GM23248 (cell line): ENCODE results near the gene UNC5A. TPM values are rescaled to one million over a fixed set of nuclear protein-coding genes. Genes with fewer than 3 reads are reported as not detected.

Experiments used
- DNase-seq: peaks from one replicate; pipeline ENCODE4 v3.0.0-alpha.2; 2015
- H2AFZ ChIP-seq: fragments of 200-600 bp; sonication (generic); 2 replicates; pipeline ENCODE4 v1.6.1; 2016; ENCODE audit warnings: antibody characterized with exemption
- H3F3A ChIP-seq: fragments of 200-600 bp; sonication (generic); 2 replicates; pipeline ENCODE4 v1.6.1; 2016; ENCODE audit warnings: mild to moderate bottlenecking, antibody characterized with exemption, mixed run types; ENCODE audit not compliant: insufficient read depth
- H3K27ac ChIP-seq: fragments of 200-600 bp; sonication (generic); 2 replicates; pipeline ENCODE4 v1.5.1; 2016; ENCODE audit warnings: mild to moderate bottlenecking
- H3K27me3 ChIP-seq: fragments of 200-600 bp; sonication (generic); replicated peaks from 2 replicates; pipeline ENCODE4 v1.6.1; 2016; ENCODE audit warnings: mild to moderate bottlenecking; ENCODE audit not compliant: insufficient read depth
- H3K36me3 ChIP-seq: fragments of 200-600 bp; sonication (generic); 2 replicates; pipeline ENCODE4 v1.6.1; 2016; ENCODE audit warnings: low read depth, mild to moderate bottlenecking
- H3K4me1 ChIP-seq: fragments of 200-600 bp; sonication (generic); 2 replicates; pipeline ENCODE4 v1.6.1; 2016; ENCODE audit warnings: mild to moderate bottlenecking; ENCODE audit not compliant: insufficient read depth
- H3K4me2 ChIP-seq: fragments of 200-600 bp; sonication (generic); one replicate; pipeline ENCODE4 v1.6.1; 2016; ENCODE audit warnings: mild to moderate bottlenecking; ENCODE audit not compliant: unreplicated experiment
- H3K4me3 ChIP-seq: fragments of 200-600 bp; sonication (generic); 2 replicates; pipeline ENCODE4 v1.5.1; 2016; ENCODE audit warnings: mild to moderate bottlenecking
- H3K79me2 ChIP-seq: fragments of 200-600 bp; sonication (generic); 2 replicates; pipeline ENCODE4 v1.6.1; 2016; ENCODE audit warnings: mild to moderate bottlenecking; ENCODE audit not compliant: insufficient read depth
- H3K9ac ChIP-seq: fragments of 200-600 bp; sonication (generic); 2 replicates; pipeline ENCODE4 v1.6.1; 2016; ENCODE audit warnings: mild to moderate bottlenecking
- H3K9me2 ChIP-seq: fragments of 200-600 bp; sonication (generic); 2 replicates; pipeline ENCODE4 v1.6.1; 2016; ENCODE audit warnings: mixed run types, mild to moderate bottlenecking, moderate library complexity; ENCODE audit not compliant: insufficient read depth
- H3K9me3 ChIP-seq: fragments of 200-600 bp; sonication (generic); one replicate; pipeline ENCODE4 v1.6.1; 2017; ENCODE audit warnings: low read depth
- H4K20me1 ChIP-seq: fragments of 200-600 bp; sonication (generic); 2 replicates; pipeline ENCODE4 v1.6.0; 2016; ENCODE audit not compliant: insufficient read depth
- EZH2 ChIP-seq: fragments of 200-600 bp; sonication (generic); IDR thresholded peaks from 2 replicates; pipeline ENCODE4 v1.6.1; 2018; ENCODE audit warnings: antibody characterized with exemption, mild to moderate bottlenecking; ENCODE audit not compliant: insufficient read depth, poor library complexity, severe bottlenecking
- EZH2phosphoT487 ChIP-seq: fragments of 200-600 bp; sonication (generic); IDR thresholded peaks from 2 replicates; pipeline ENCODE4 v1.6.1; 2018; ENCODE audit warnings: antibody characterized with exemption, moderate library complexity, mild to moderate bottlenecking, low read depth; ENCODE audit not compliant: insufficient read depth
- WGBS, 2 experiments: methylation state at CpG; one replicate each; pipeline ENCODE4 v1.1.6; 2015 to 2017; ENCODE audit warnings: low lambda C conversion rate in 2 of 2, low coverage in 1 of 2; ENCODE audit errors: missing lambda C conversion rate in 2 of 2; 5-methylcytosine and 5-hydroxymethylcytosine counted together
- in situ Hi-C: fragments of 300-500 bp; cut with MboI; formaldehyde crosslinking; loops from 2 replicates; pipeline ENCODE4 v1.15.0; 2020
- polyA plus RNA-seq: library from polyadenylated mRNA; unstranded; fragments of >200 nt; fragmentation: Nextera tagmentation; extraction: Ambion mirVana; gene quantifications from 2 replicates; pipeline ENCODE4 v1.2.1, GENCODE V29; 2016
- total RNA-seq: library from RNA; depleted of rRNA; stranded (reverse); fragments of >200 nt; shearing (Covaris generic); gene quantifications from 2 replicates; pipeline ENCODE4 v1.2.3, GENCODE V29; 2014

The UNC5A gene
- total and polyA plus RNA-seq, 2 experiments from 2014 or later: not detected

- Histone ChIP-seq H3K79me2 (no peaks in the 10 kb centered on the region), H3K9ac (no peak overlapping the region), H3K9me3 (no peaks in the 10 kb centered on the region), H3K9me2 (no peaks in the 10 kb centered on the region), H3K4me3 (no peak overlapping the region), H3K4me2 (no peak overlapping the region), H3K4me1 (no peaks in the 10 kb centered on the region), H2AFZ (no peak overlapping the region), H3F3A (no peaks in the 10 kb centered on the region), H3K27me3 (peaks cover 26% of the 10 kb centered on the region), H3K27ac (no peak overlapping the region), H3K36me3 (no peaks in the 10 kb centered on the region), H4K20me1 (no peaks in the 10 kb centered on the region)
- in situ Hi-C loops: no loop called here
- no peak for TF ChIP-seq EZH2phosphoT487
- WGBS, 2 experiments: 62 to 63% methylated on average over 4 of the region's 4 CpGs
- DNase-seq: no peak
These were observed 85.5 kb downstream of the UNC5A start for GRCh38 chr5:176895831-176896230.

GRCh38 chr5:176897263-176897662 lies 86.9 kb downstream of the UNC5A start:
- Histone ChIP-seq H3K79me2 (no peaks in the 10 kb centered on the region), H3K4me2 (no peak overlapping the region), H2AFZ (no peak overlapping the region), H3K9me2 (no peaks in the 10 kb centered on the region), H3K27me3 (peaks cover 14% of the 10 kb centered on the region), H3K4me3 (no peak overlapping the region), H3K27ac (no peak overlapping the region), H4K20me1 (no peaks in the 10 kb centered on the region), H3K9me3 (no peaks in the 10 kb centered on the region), H3K36me3 (no peaks in the 10 kb centered on the region), H3F3A (no peaks in the 10 kb centered on the region), H3K9ac (no peak overlapping the region), H3K4me1 (no peaks in the 10 kb centered on the region)
- 15 to 20% methylated on average over 3 of the region's 3 CpGs for WGBS, 2 experiments
- TF ChIP-seq EZH2 (no peak), EZH2phosphoT487 (no peak)
- DNase-seq: no peak
- in situ Hi-C loops: no loop called here

GRCh38 chr5:176899296-176899891 lies 89.0 kb downstream of the UNC5A start, which contains the start of gene HK3:
Gene HK3, minus strand, starts transcription at chr5:176899346. Its CDS starts 3,187 bp downstream, at chr5:176896159.
- no peak for TF ChIP-seq EZH2phosphoT487
- TF ChIP-seq EZH2: no peak
- Histone ChIP-seq H3K4me2 (no peak within 1 kb of the TSS), H3K9me2 (no peaks in the 10 kb centered on the region), H3K4me1 (no peaks in the 10 kb centered on the region), H3K4me3 (no peak within 1 kb of the TSS), H3F3A (no peaks in the 10 kb centered on the region), H3K79me2 (no peaks in the 10 kb centered on the region), H3K27ac (no peak within 1 kb of the TSS), H2AFZ (no peak within 1 kb of the TSS), H3K27me3 (no peaks in the 10 kb centered on the region), H3K9ac (no peak within 1 kb of the TSS), H3K36me3 (peaks cover 20% of the 10 kb centered on the region), H4K20me1 (no peaks in the 10 kb centered on the region), H3K9me3 (no peaks in the 10 kb centered on the region)
- in situ Hi-C loops: no loop called here
- WGBS, 2 experiments: 69 to 72% methylated on average over 9 of the region's 9 CpGs
- DNase-seq: no peak

- H3K27ac ChIP-seq: no peak overlapping the region
- no peak overlapping the region for H3K4me3 ChIP-seq
- no peaks in the 10 kb centered on the region for H3K4me1 ChIP-seq
- H3K27me3 ChIP-seq: no peaks in the 10 kb centered on the region
- 66 to 87% methylated on average over 4 of the region's 4 CpGs for WGBS, 2 experiments
- H2AFZ ChIP-seq: no peak overlapping the region
- TF ChIP-seq EZH2: no peak
- no peak for TF ChIP-seq EZH2phosphoT487
- H4K20me1 ChIP-seq: no peaks in the 10 kb centered on the region
- H3F3A ChIP-seq: no peaks in the 10 kb centered on the region
- no peak for DNase-seq
- H3K9me3 ChIP-seq: no peaks in the 10 kb centered on the region
- H3K9ac ChIP-seq: no peak overlapping the region
- H3K79me2 ChIP-seq: no peaks in the 10 kb centered on the region
- no peaks in the 10 kb centered on the region for H3K9me2 ChIP-seq
- H3K4me2 ChIP-seq: no peak overlapping the region
- H3K36me3 ChIP-seq: peaks cover 27% of the 10 kb centered on the region
- in situ Hi-C loops: no loop called here
These were observed 89.8 kb downstream of the UNC5A start for GRCh38 chr5:176899946-176900779.
